GM12874 (cell line): ENCODE data around the gene MMP27.

Source experiments
- TF ChIP-seq, protein P1 (sequence below): IDR thresholded peaks from 2 replicates; pipeline ENCODE4 v1.5.1; 2011; ENCODE audit warnings: low read depth, mild to moderate bottlenecking, control low read depth, low read length, moderate library complexity; ENCODE audit not compliant: insufficient read depth

Gene MMP27

DNA sequence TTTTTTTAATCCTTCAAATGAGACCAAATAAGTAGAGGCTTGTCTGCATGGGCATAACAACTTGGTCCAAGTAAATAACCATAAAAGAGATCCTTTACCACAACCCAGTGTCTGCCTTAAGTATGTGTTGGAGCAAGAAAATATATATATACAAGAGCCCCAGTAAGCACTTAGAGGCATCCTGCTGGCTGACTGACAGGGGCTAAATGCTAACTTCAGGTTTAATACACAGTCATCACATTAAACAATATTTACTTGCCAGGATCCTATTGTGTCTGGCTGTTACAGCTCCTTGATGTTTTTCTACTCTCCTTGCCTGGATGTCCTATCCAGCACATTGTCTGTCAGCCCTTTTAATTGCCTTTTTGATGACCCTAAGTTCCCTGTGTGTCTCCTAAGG lies 43.0 kb downstream of the MMP27 start:
- TF ChIP-seq, protein P1, sequence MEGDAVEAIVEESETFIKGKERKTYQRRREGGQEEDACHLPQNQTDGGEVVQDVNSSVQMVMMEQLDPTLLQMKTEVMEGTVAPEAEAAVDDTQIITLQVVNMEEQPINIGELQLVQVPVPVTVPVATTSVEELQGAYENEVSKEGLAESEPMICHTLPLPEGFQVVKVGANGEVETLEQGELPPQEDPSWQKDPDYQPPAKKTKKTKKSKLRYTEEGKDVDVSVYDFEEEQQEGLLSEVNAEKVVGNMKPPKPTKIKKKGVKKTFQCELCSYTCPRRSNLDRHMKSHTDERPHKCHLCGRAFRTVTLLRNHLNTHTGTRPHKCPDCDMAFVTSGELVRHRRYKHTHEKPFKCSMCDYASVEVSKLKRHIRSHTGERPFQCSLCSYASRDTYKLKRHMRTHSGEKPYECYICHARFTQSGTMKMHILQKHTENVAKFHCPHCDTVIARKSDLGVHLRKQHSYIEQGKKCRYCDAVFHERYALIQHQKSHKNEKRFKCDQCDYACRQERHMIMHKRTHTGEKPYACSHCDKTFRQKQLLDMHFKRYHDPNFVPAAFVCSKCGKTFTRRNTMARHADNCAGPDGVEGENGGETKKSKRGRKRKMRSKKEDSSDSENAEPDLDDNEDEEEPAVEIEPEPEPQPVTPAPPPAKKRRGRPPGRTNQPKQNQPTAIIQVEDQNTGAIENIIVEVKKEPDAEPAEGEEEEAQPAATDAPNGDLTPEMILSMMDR = no peak

- TF ChIP-seq, protein P1 = no peak
These were observed 44.5 kb downstream of the MMP27 start for GRCh38 chr11:102661040-102661439.

GRCh38 chr11:102656528-102656927 lies 49.0 kb downstream of the MMP27 start:
- TF ChIP-seq, protein P1 = no peak

GRCh38 chr11:102655547-102655946 lies 50.0 kb downstream of the MMP27 start:
- TF ChIP-seq, protein P1 = no peak

GRCh38 chr11:102654761-102655160 lies 50.8 kb downstream of the MMP27 start:
- TF ChIP-seq, protein P1 = no peak

DNA sequence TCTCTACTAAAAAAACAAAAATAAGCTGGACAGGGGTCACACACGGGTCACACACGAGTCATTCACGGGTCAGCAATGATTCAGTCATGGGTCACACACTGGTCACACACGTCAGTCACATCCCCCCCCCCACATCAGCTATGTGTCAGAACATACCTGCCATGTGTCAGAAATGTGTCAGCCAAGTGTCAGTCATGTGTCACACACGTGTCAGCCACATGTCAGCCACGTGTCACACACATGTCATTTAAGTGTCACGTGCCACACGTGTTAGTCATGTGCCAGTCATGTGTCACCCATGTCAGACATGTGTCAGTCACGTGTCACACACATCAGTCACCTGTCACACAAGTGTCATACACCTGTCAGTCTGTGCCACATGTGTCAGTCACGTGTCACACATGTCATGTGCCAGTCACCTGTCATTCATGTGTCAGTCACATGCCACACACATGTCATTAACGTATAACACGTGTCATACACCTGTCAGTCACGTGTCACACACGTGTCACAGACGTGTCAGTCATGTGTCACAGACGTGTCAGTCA lies 51.8 kb downstream of the MMP27 start:
- TF ChIP-seq, protein P1 = no peak

- TF ChIP-seq, protein P1 = no peak
These were observed 58.1 kb downstream of the MMP27 start for GRCh38 chr11:102647430-102647829.
